Measurements from ENCODE around the gene MAP3K15. TPM values are rescaled to one million over a fixed set of nuclear protein-coding genes. Genes with fewer than 3 reads are reported as not detected.
A peak's percentile ranks its signal among the peaks of the same experiment; 100 is the strongest.

Gene MAP3K15
- total RNA-seq, 2 experiments from 2014 or later = 0.31 to 0.37 TPM

GRCh38 chrX:19548934-19549333, 33.6 kb upstream of the MAP3K15 start:
- peaks cover 30% of the 10 kb centered on the region for H3K4me1 Mint-ChIP-seq (ENCODE audit: low read depth)
- no peaks in the 10 kb centered on the region for H3K27me3 Mint-ChIP-seq (ENCODE audit: low read depth)
- no peak for DNase-seq
- no peak for ATAC-seq
- no peaks in the 10 kb centered on the region for H3K9me3 Mint-ChIP-seq (ENCODE audit: insufficient read depth)
- ChIA-PET CTCF (no interaction called here), POLR2A (no interaction called here)
- H3K27ac Mint-ChIP-seq = peak overlapping the region; percentile 7
- no peak overlapping the region for H3K4me3 Mint-ChIP-seq
- H3K36me3 Mint-ChIP-seq (ENCODE audit: low read depth) = peaks cover 39% of the 10 kb centered on the region

GRCh38 chrX:19548279-19548678, 33.0 kb upstream of the MAP3K15 start:
- POLR2A ChIA-PET = no interaction called here
- Mint-ChIP-seq H3K27ac (peak overlapping the region; percentile 52), H3K4me3 (no peak overlapping the region), H3K9me3 (ENCODE audit: insufficient read depth) (no peaks in the 10 kb centered on the region), H3K4me1 (ENCODE audit: low read depth) (peaks cover 31% of the 10 kb centered on the region), H3K36me3 (ENCODE audit: low read depth) (peaks cover 41% of the 10 kb centered on the region), H3K27me3 (ENCODE audit: low read depth) (no peaks in the 10 kb centered on the region)
- ATAC-seq = no peak
- CTCF ChIA-PET = no interaction called here
- DNase-seq = no peak

DNA sequence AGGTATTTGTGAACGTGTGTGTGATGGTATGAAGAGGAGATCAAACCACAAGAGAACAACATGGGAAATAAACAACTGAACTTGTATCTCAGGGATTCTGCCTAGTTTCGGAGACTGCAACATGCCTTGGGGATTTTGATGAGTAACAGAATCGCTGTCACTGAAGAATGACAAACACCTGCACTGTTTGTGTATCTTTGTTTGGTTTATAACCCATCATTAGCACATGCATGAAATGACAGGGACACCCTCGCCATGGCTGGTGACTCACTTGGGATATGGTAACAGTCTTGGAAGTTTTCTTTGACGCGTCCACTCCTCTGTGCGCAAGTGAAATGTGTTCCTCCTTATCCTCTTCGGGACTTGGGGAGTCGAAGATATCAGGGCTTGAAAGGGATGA, 30.3 kb upstream of the MAP3K15 start:
- Mint-ChIP-seq H3K27me3 (ENCODE audit: low read depth) (no peaks in the 10 kb centered on the region), H3K4me3 (no peak overlapping the region), H3K9me3 (ENCODE audit: insufficient read depth) (no peaks in the 10 kb centered on the region), H3K27ac (no peak overlapping the region), H3K36me3 (ENCODE audit: low read depth) (peaks cover 53% of the 10 kb centered on the region), H3K4me1 (ENCODE audit: low read depth) (peaks cover 27% of the 10 kb centered on the region)
- DNase-seq = no peak
- POLR2A ChIA-PET = no interaction called here
- CTCF ChIA-PET = interaction anchor here (0.8 to 1.9 kb wide), 3 partner anchors 10 to 342 kb away, joined by 3 to 5 read pairs (median 3); no protein-coding TSS in a partner anchor
- no peak for ATAC-seq

- Mint-ChIP-seq H3K27me3 (ENCODE audit: low read depth) (no peaks in the 10 kb centered on the region), H3K36me3 (ENCODE audit: low read depth) (peaks cover 54% of the 10 kb centered on the region), H3K9me3 (ENCODE audit: insufficient read depth) (no peaks in the 10 kb centered on the region), H3K4me3 (no peak overlapping the region), H3K4me1 (ENCODE audit: low read depth) (peaks cover 18% of the 10 kb centered on the region), H3K27ac (no peak overlapping the region)
- DNase-seq (peak; percentile 55), ATAC-seq (peak; percentile 63)
- POLR2A ChIA-PET = no interaction called here
- CTCF ChIA-PET = interaction anchor here (0.9 kb wide), 1 partner anchor 343 kb away, joined by 3 read pairs; no protein-coding TSS in a partner anchor
These were observed 29.5 kb upstream of the MAP3K15 start for GRCh38 chrX:19544693-19545305.

DNA sequence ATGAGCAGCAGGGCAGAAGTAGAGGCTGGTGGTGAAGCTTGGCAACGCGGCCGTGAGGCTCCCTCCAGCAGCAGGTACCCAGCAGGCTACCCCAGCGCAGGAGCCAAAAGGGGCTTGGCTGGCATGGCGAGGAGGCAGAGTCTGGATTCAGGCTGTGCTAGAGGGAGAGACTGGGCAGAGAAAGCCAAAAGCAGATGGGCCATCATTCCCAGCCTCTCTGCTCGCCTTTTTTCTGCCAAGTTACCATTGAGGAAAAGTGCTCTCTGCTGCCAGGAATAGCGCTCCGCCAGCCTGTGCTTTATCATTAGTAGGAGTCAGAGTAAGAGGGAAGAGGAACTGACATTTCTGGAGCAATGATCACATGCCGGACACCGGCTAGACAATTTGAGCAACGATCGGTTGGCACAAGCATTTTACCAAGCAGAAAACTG, 28.7 kb upstream of the MAP3K15 start:
- Mint-ChIP-seq H3K4me1 (ENCODE audit: low read depth) (peaks cover 16% of the 10 kb centered on the region), H3K27ac (no peak overlapping the region), H3K9me3 (ENCODE audit: insufficient read depth) (no peaks in the 10 kb centered on the region), H3K36me3 (ENCODE audit: low read depth) (peaks cover 52% of the 10 kb centered on the region), H3K27me3 (ENCODE audit: low read depth) (no peaks in the 10 kb centered on the region), H3K4me3 (no peak overlapping the region)
- CTCF ChIA-PET = interaction anchor here (1.6 kb wide), 1 partner anchor 172 kb away, joined by 3 read pairs; no protein-coding TSS in a partner anchor
- POLR2A ChIA-PET = no interaction called here
- no peak for DNase-seq
- ATAC-seq = no peak

GRCh38 chrX:19543020-19543715, 27.9 kb upstream of the MAP3K15 start:
- ChIA-PET CTCF (interaction anchor here (1.6 kb wide), 1 partner anchor 171 kb away, joined by 3 read pairs; no protein-coding TSS in a partner anchor), POLR2A (no interaction called here)
- Mint-ChIP-seq H3K27me3 (ENCODE audit: low read depth) (no peaks in the 10 kb centered on the region), H3K4me3 (no peak overlapping the region), H3K4me1 (ENCODE audit: low read depth) (peaks cover 8% of the 10 kb centered on the region), H3K27ac (peak overlapping the region; percentile 46), H3K9me3 (ENCODE audit: insufficient read depth) (no peaks in the 10 kb centered on the region), H3K36me3 (ENCODE audit: low read depth) (peaks cover 44% of the 10 kb centered on the region)
- ATAC-seq = no peak
- no peak for DNase-seq

DNA sequence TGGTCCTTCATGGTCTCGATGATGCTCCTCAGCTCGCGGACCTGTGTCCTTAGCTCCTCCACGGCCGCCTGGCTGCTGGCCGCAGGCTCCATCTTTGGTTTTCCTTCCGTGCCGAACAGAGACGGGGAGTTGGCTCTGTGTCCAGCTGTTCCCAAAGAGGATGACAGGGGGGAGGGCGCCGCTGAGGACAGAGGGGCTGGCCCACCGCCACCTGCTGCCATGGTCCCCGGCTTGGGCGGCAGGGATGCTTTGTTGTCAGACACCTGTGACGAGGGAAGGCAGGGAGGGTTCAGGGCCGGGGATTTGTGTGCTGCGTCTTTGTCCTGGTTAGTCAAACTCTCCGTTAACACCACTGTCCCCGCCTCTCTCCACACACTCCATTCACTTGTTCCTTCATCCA, 26.6 kb upstream of the MAP3K15 start:
- H3K36me3 Mint-ChIP-seq (ENCODE audit: low read depth) = peaks cover 38% of the 10 kb centered on the region
- no peak overlapping the region for H3K4me3 Mint-ChIP-seq
- H3K9me3 Mint-ChIP-seq (ENCODE audit: insufficient read depth) = no peaks in the 10 kb centered on the region
- ChIA-PET CTCF (no interaction called here), POLR2A (no interaction called here)
- ATAC-seq = no peak
- no peak overlapping the region for H3K27ac Mint-ChIP-seq
- no peak for DNase-seq
- no peaks in the 10 kb centered on the region for H3K27me3 Mint-ChIP-seq (ENCODE audit: low read depth)
- peaks cover 6% of the 10 kb centered on the region for H3K4me1 Mint-ChIP-seq (ENCODE audit: low read depth)

DNA sequence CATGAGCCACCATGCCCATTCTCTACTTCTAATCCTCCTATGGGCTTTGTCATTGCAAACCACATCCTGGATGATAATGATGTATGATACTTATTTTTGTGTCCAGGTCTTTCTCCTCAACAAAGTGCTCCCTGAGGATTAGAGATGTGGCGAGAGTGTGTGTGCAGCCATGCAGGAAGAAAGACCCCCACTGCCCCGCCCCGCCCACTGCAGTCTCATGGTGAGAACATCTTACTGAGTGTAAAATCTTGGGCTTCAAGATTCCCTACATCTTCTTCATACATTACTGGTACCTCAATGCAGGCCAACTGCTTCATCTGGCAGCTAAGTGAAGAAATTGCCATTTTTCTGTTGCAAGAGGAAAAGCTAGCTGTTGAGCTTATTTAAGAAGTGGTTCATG, 25.9 kb upstream of the MAP3K15 start:
- ATAC-seq (no peak), DNase-seq (no peak)
- Mint-ChIP-seq H3K36me3 (ENCODE audit: low read depth) (peaks cover 35% of the 10 kb centered on the region), H3K27me3 (ENCODE audit: low read depth) (no peaks in the 10 kb centered on the region), H3K4me1 (ENCODE audit: low read depth) (peaks cover 6% of the 10 kb centered on the region), H3K9me3 (ENCODE audit: insufficient read depth) (no peaks in the 10 kb centered on the region), H3K27ac (no peak overlapping the region), H3K4me3 (no peak overlapping the region)
- ChIA-PET POLR2A (no interaction called here), CTCF (no interaction called here)

DNA sequence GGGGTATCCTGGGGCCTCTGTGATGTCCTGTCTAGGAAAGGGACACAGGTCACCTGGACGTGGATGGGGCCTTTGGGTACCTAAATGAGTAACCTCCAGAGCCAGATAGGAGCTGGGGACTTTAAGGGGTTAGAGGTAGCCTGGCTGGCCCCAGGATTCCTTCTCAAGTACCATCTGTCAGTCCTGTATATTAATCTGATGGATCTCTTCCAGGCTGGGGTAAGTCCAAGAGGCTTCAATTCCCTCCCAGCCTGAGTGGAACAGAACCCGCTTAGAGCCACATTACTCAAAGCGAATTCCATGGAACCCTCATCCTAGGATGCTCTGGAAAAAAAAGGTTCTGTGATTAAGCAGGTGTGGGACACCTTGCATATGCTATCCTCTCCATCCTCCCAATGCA, 24.8 kb upstream of the MAP3K15 start:
- Mint-ChIP-seq H3K4me1 (ENCODE audit: low read depth) (peaks cover 6% of the 10 kb centered on the region), H3K9me3 (ENCODE audit: insufficient read depth) (no peaks in the 10 kb centered on the region), H3K27me3 (ENCODE audit: low read depth) (no peaks in the 10 kb centered on the region), H3K4me3 (no peak overlapping the region), H3K36me3 (ENCODE audit: low read depth) (peaks cover 31% of the 10 kb centered on the region), H3K27ac (no peak overlapping the region)
- ATAC-seq (no peak), DNase-seq (no peak)
- ChIA-PET CTCF (no interaction called here), POLR2A (no interaction called here)

- DNase-seq = no peak
- ChIA-PET POLR2A (no interaction called here), CTCF (interaction anchor here (0.8 kb wide), 1 partner anchor 157 kb away, joined by 3 read pairs; no protein-coding TSS in a partner anchor)
- Mint-ChIP-seq H3K27me3 (ENCODE audit: low read depth) (no peaks in the 10 kb centered on the region), H3K27ac (peak overlapping the region; percentile 39), H3K4me1 (ENCODE audit: low read depth) (peaks cover 6% of the 10 kb centered on the region), H3K4me3 (no peak overlapping the region), H3K9me3 (ENCODE audit: insufficient read depth) (no peaks in the 10 kb centered on the region), H3K36me3 (ENCODE audit: low read depth) (peaks cover 29% of the 10 kb centered on the region)
- no peak for ATAC-seq
These were observed 24.4 kb upstream of the MAP3K15 start for GRCh38 chrX:19539665-19540064.

GRCh38 chrX:19535476-19535875, 20.2 kb upstream of the MAP3K15 start:
- Mint-ChIP-seq H3K36me3 (ENCODE audit: low read depth) (peaks cover 14% of the 10 kb centered on the region), H3K27me3 (ENCODE audit: low read depth) (no peaks in the 10 kb centered on the region), H3K9me3 (ENCODE audit: insufficient read depth) (no peaks in the 10 kb centered on the region), H3K27ac (no peak overlapping the region), H3K4me3 (no peak overlapping the region), H3K4me1 (ENCODE audit: low read depth) (no peaks in the 10 kb centered on the region)
- ChIA-PET CTCF (interaction anchor here (1.0 to 2.0 kb wide), 3 partner anchors 11 to 163 kb away, joined by 4 to 8 read pairs (median 5); no protein-coding TSS in a partner anchor), POLR2A (no interaction called here)
- no peak for ATAC-seq
- no peak for DNase-seq

DNA sequence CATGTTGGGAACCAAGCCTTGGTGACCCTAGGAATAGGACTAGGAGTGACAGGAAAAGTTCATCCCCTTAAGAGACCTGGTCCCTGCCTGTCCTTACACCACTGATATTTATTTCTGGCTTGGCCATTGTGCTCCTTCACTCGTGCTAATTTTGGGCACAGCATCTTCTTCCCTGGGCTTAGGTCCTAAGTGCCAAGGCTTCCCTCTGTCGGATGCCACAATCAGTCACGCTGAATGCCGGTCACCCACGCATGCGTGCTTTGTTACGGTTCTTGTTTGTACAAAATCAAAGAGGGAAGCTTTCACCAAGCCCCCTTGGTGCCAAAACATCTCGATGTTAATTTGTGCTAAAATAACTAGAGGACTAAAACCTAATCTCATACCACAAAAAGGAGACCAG, 17.4 kb upstream of the MAP3K15 start:
- Mint-ChIP-seq H3K9me3 (ENCODE audit: insufficient read depth) (no peaks in the 10 kb centered on the region), H3K36me3 (ENCODE audit: low read depth) (peaks cover 6% of the 10 kb centered on the region), H3K27me3 (ENCODE audit: low read depth) (no peaks in the 10 kb centered on the region), H3K4me1 (ENCODE audit: low read depth) (no peaks in the 10 kb centered on the region), H3K4me3 (no peak overlapping the region), H3K27ac (no peak overlapping the region)
- ChIA-PET CTCF (no interaction called here), POLR2A (no interaction called here)
- DNase-seq (no peak), ATAC-seq (no peak)

Measured in activated CD8-positive, alpha-beta T cell treated with anti-CD3 and anti-CD28 coated beads, Interleukin-2, amount 10 ng/mL, durations not matched to agents 7 days and 5 days (primary cell).